Progenitor cell of endocrine pancreas (in vitro differentiated cells): ENCODE measurements around the gene COL17A1. TPM values are rescaled to one million over a fixed set of nuclear protein-coding genes. Genes with fewer than 3 reads are reported as not detected.
A peak's percentile ranks its signal among the peaks of the same experiment; 100 is the strongest.

ENCODE experiments used
- DNase-seq: peaks from one replicate; pipeline ENCODE4 v3.0.0; 2021; ENCODE audit warnings: low spot score; ENCODE audit not compliant: unreplicated experiment
- H3K27ac Mint-ChIP-seq: 2 replicates; pipeline ENCODE4 v1.8.0; 2021; ENCODE audit warnings: mild to moderate bottlenecking, moderate library complexity, mixed read lengths
- H3K27me3 Mint-ChIP-seq: 2 replicates; pipeline ENCODE4 v1.8.0; 2021; ENCODE audit warnings: mixed read lengths
- H3K36me3 Mint-ChIP-seq: 2 replicates; pipeline ENCODE4 v1.8.0; 2022; ENCODE audit warnings: mixed read lengths; ENCODE audit not compliant: insufficient read depth
- H3K4me1 Mint-ChIP-seq: 2 replicates; pipeline ENCODE4 v1.8.0; 2021; ENCODE audit warnings: low read depth, mixed read lengths
- H3K4me3 Mint-ChIP-seq: 2 replicates; pipeline ENCODE4 v1.8.0; 2021; ENCODE audit warnings: low read depth, mild to moderate bottlenecking, moderate library complexity, mixed read lengths
- H3K9me3 Mint-ChIP-seq: 2 replicates; pipeline ENCODE4 v1.8.0; 2021; ENCODE audit warnings: low read depth, mixed read lengths
- total RNA-seq: library from RNA; stranded (reverse); gene quantifications from 2 replicates; pipeline ENCODE4 v1.2.1, GENCODE V29; 2021
- TF ChIP-seq, protein P1 (sequence below): fragments of 200-600 bp; sonication (generic); IDR thresholded peaks from one replicate; pipeline ENCODE4 v1.5.0; 2021; ENCODE audit warnings: antibody characterized with exemption, mild to moderate bottlenecking; ENCODE audit not compliant: unreplicated experiment

COL17A1 gene
- total RNA-seq, 1 donor from 2014 or later: 0.86 TPM

DNA sequence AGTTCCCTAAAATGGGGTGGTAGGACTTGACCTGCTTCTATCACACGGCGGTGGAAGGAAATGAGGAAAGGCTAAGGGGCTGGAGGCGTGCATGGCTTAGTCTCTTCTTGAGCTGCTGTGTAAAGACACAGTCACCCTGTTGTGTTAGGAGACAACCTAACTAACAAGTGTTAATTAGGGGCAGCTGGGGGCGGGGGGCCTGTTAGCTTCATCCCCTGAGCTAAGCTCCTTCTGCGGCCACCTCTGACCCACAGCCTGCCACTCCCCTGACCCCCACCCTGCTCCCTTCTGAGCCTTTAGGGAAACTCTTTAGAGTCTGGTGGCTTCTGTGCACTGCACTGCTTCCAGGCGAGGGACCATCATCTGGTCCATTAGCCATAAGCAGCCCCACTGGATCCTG is 28.0 kb downstream of the COL17A1 start:
- Mint-ChIP-seq H3K27me3 (peaks cover 3% of the 10 kb centered on the region), H3K4me3 (no peak overlapping the region), H3K9me3 (no peaks in the 10 kb centered on the region), H3K4me1 (no peaks in the 10 kb centered on the region), H3K36me3 (no peaks in the 10 kb centered on the region), H3K27ac (peak overlapping the region; percentile 56)
- TF ChIP-seq, protein P1, sequence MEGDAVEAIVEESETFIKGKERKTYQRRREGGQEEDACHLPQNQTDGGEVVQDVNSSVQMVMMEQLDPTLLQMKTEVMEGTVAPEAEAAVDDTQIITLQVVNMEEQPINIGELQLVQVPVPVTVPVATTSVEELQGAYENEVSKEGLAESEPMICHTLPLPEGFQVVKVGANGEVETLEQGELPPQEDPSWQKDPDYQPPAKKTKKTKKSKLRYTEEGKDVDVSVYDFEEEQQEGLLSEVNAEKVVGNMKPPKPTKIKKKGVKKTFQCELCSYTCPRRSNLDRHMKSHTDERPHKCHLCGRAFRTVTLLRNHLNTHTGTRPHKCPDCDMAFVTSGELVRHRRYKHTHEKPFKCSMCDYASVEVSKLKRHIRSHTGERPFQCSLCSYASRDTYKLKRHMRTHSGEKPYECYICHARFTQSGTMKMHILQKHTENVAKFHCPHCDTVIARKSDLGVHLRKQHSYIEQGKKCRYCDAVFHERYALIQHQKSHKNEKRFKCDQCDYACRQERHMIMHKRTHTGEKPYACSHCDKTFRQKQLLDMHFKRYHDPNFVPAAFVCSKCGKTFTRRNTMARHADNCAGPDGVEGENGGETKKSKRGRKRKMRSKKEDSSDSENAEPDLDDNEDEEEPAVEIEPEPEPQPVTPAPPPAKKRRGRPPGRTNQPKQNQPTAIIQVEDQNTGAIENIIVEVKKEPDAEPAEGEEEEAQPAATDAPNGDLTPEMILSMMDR: no peak
- no peak for DNase-seq

DNA sequence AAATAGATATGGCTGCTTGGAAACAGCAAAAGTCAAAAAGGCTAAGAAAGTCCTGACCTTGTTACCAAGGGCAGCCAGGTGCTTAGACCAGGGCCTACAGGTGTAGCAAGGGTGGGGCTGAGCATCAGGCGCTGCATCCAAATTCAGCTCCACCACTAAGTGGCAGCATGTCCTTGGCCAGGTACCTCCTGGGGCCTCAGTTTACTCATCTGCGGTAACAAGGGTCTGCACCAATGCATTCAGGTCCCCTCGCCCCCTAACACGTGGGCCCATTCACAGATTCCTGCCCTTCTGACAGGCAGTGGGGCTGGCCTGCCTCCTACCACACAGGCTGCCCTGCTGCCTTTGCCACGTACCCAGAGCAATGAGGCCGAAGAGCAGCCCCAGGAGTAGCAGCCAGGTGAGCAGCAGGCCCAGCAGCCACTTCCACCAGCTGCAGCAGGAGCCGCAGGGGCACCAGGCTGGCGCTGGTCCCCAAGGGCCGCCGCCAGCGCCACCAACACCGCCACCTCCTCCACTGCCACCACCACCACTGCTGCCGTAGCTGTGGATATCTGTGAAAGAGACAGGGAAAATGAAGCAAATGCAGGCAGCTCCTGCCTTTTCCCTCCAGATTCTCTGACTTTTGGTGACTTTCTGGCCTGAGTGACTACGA is 28.9 kb downstream of the COL17A1 start:
- no peaks in the 10 kb centered on the region for H3K9me3 Mint-ChIP-seq

DNA sequence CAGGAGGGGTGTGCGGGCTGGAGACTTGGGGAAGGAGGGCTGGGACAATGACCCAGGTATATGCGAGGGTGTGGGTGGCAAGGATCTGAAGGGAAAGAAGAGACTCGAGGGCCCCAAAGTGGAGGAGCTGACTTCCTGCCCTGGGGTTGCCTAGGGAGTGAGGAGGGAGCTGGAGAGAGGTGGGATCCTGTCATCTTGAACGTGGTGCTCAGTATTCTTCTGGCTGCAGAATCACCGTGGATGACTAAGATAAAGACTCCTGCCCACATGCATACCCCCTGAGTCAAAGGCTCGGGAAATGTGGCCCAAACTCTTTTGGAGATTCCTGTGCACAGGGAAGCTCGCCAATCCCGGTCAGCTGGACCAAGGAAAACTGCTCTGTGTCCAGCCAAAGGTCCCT is 31.2 kb downstream of the COL17A1 start:
- Mint-ChIP-seq H3K4me3 (no peak overlapping the region), H3K36me3 (no peaks in the 10 kb centered on the region), H3K27ac (no peak overlapping the region), H3K9me3 (no peaks in the 10 kb centered on the region), H3K27me3 (peaks cover 3% of the 10 kb centered on the region), H3K4me1 (peaks cover 10% of the 10 kb centered on the region)
- DNase-seq: no peak
- TF ChIP-seq, protein P1: no peak

More for the DNA sequence above, 28.9 kb downstream of the COL17A1 start:
- TF ChIP-seq, protein P1: no peak
- no peak for DNase-seq
- H3K27me3 Mint-ChIP-seq: peaks cover 3% of the 10 kb centered on the region
- H3K36me3 Mint-ChIP-seq: no peaks in the 10 kb centered on the region
- H3K4me1 Mint-ChIP-seq: no peaks in the 10 kb centered on the region
- H3K27ac Mint-ChIP-seq: no peak overlapping the region
- H3K4me3 Mint-ChIP-seq: no peak overlapping the region

DNA sequence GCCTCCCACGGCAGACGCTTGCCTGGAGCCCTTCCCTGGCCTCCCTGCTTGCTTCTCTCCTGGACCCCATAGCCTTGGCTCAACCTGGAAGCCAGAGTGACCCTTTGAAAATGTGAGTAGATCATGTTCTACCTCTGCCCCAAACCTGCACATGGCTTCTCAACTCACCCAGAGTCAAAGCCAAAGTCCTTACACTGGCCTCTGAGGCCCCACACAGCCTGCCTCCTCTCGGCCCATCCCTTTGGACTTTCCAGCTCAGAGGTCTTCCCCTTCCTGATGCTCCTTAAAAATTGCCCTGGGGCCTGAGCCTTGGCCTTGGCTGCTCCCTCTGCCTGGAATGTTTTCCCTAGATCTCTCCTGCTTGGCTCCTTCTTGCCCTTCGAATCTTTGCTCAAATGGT is 32.5 kb downstream of the COL17A1 start:
- no peaks in the 10 kb centered on the region for H3K36me3 Mint-ChIP-seq
- H3K27ac Mint-ChIP-seq: no peak overlapping the region
- H3K9me3 Mint-ChIP-seq: no peaks in the 10 kb centered on the region
- TF ChIP-seq, protein P1: no peak
- H3K4me3 Mint-ChIP-seq: no peak overlapping the region
- DNase-seq: no peak
- peaks cover 5% of the 10 kb centered on the region for H3K27me3 Mint-ChIP-seq
- peaks cover 11% of the 10 kb centered on the region for H3K4me1 Mint-ChIP-seq

DNA sequence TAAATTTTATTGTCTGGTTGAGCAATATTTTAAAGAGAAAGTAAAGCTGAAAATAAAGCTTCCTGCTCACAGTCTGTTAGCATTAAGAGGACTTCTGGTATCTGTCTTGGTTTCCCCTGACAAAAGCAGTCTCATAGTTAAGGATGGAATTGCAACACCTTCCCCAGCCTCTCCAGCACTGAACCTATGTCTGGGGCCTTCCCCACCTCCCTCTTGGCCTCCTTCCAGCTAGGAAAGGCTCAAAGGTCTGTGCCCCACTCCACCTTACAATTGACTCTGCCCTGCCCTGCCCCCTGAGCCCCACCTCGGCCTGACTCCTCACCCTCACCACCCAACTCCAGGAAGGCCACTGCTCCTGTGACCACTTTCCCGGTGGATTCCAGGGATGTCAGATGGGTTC is 33.2 kb downstream of the COL17A1 start:
- no peak overlapping the region for H3K27ac Mint-ChIP-seq
- TF ChIP-seq, protein P1: no peak
- H3K36me3 Mint-ChIP-seq: no peaks in the 10 kb centered on the region
- no peak overlapping the region for H3K4me3 Mint-ChIP-seq
- H3K27me3 Mint-ChIP-seq: peaks cover 5% of the 10 kb centered on the region
- H3K9me3 Mint-ChIP-seq: no peaks in the 10 kb centered on the region
- DNase-seq: no peak
- H3K4me1 Mint-ChIP-seq: peaks cover 11% of the 10 kb centered on the region
